A549 treated with AZD9567 at 1 μM for 4 hours (cell line): ENCODE data around the gene ARHGAP40. TPM values are rescaled to one million over a fixed set of nuclear protein-coding genes. Genes with fewer than 3 reads are reported as not detected.

Source experiments
- total RNA-seq: library from RNA; stranded (reverse); fragments of 200-300 nt; extraction: Qiagen RNA extraction; gene quantifications from 5 replicates; pipeline ENCODE4 v1.2.3, GENCODE V29; 2022; ENCODE audit not compliant: insufficient read depth

Gene ARHGAP40
- total RNA-seq: 0.05 to 0.12 TPM (median 0.08 TPM) in 4 of 5 replicates, not detected in the other

DNA sequence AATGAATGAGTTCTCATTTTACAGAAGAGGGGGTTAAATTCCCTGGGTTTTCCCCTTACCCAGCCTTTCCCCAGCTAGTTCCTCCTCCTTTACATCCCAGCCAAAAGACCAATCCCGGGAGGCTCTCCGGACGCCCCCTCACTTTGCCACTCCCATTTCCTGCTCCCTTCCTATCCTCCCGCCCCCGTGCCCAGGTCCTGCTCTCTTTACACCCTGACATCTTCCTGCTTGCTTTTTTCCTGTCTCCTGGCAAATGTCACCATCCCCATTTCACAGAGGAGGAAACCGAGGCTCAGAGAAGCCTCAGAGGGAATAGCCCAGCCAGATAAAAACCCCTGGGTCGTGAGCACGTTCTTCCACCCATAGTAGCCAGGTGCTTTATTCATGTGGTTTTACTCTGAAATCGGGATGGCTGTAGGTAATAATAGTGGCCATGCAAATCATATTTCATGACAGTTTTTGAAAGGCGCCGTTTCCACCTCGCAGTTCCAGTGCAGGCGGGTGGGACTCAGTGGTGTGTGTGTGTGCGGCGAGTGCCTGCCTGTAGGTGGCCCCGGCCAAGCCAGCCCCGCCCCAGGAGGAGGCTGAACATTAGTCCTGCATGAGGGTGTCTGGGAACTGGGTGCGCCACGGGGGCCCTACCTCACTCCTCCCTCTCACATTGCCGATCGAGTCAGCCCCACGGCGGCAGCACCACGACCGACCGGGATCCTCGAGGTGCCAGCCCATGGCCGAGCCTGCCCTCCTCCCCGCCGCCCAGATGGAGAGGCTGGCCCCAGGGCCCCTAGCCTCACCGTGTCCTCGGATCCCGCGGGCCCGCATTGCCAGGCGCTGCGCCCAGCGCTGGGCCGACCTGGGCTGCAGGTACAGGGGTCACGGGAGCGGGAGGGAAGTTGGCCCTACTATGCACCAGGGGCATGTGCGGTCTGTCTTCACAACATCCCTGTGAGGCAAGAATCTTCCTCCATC, at the start of gene ARHGAP40:
TSS of gene ARHGAP40 (plus strand) at position 594 of the 969 bp plus-strand sequence.

DNA sequence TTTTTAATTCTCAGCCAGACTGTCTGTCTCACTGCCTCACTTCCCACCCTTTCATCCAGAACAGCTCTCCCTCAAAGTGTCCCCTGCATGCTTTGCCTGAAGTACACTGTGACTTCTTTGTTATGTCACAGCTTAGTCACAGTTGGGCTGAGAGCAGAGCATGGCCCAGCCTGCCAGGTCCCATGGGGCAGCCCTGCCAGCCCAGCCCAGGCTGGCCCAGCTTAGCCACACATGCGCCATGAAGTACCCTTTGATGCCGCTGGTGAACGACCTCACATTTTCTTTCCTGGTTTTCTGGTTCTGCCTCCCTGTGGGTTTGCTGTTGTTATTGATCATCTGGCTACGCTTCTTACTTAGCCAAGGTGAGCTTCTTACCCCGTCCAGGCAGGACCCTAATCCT, 20.6 kb upstream of the ARHGAP40 start, which contains the start of gene ADIG:
TSS of gene ADIG (plus strand) at position 185 of the 400 bp plus-strand sequence. CDS start at position 239, 54 bp downstream.

Other genes with a start within 250 kb of the ARHGAP40 start
- 161 to 196 TPM (median 191 TPM) in 5 replicates for gene SNHG17, start 166.5 kb upstream of the ARHGAP40 start, total RNA-seq
- gene RALGAPB, start 129.0 kb upstream of the ARHGAP40 start, total RNA-seq: 13.1 to 25.1 TPM (median 17.8 TPM) in 5 replicates
- not detected in 5 replicates for gene ADIG, start 20.6 kb upstream of the ARHGAP40 start, total RNA-seq
- not detected in 5 replicates for gene SLC32A1, start 122.7 kb downstream of the ARHGAP40 start, total RNA-seq
- 8.2 to 10.5 TPM (median 10.0 TPM) in 5 replicates for gene ACTR5, start 146.7 kb downstream of the ARHGAP40 start, total RNA-seq
- 0.12 to 0.41 TPM (median 0.14 TPM) in 5 replicates for gene PPP1R16B, start 203.9 kb downstream of the ARHGAP40 start, total RNA-seq